HepG2 (cell line): ENCODE data around the gene SLBP. TPM values are rescaled to one million over a fixed set of nuclear protein-coding genes. Genes with fewer than 3 reads are reported as not detected.

Experiments
- ATRX ChIP-seq: sonication (generic); formaldehyde crosslinking; IDR thresholded peaks from 2 replicates; pipeline ENCODE4 v1.4.0; 2020; ENCODE audit warnings: missing genetic modification reagents, borderline replicate concordance
- ETV5 ChIP-seq: IDR thresholded peaks from 2 replicates; pipeline ENCODE4 v1.6.1; 2018; ENCODE audit warnings: missing biosample characterization, missing genetic modification reagents, inconsistent platforms, borderline replicate concordance
- GATAD1 ChIP-seq: IDR thresholded peaks from 2 replicates; pipeline ENCODE4 v1.6.1; 2016; ENCODE audit warnings: missing genetic modification reagents, missing compliant biosample characterization
- GTF2F1 ChIP-seq: fragments of 150-350 bp; IDR thresholded peaks from 2 replicates; pipeline ENCODE4 v1.6.1; 2014; ENCODE audit warnings: low read length
- KDM1A ChIP-seq: IDR thresholded peaks from 2 replicates; pipeline ENCODE4 v1.6.1; 2016; ENCODE audit warnings: missing compliant biosample characterization
- MZF1 ChIP-seq: sonication (generic); formaldehyde crosslinking; IDR thresholded peaks from 2 replicates; pipeline ENCODE4 v1.8.1; 2023; ENCODE audit warnings: mild to moderate bottlenecking, missing genetic modification reagents, borderline replicate concordance
- PPARG ChIP-seq: conservative IDR thresholded peaks from 2 replicates; pipeline ENCODE4 v1.6.1; 2016; ENCODE audit warnings: missing biosample characterization, missing genetic modification reagents
- PRPF4 ChIP-seq: fragments of 200-400 bp; formaldehyde crosslinking; IDR thresholded peaks from 2 replicates; pipeline ENCODE4 v1.6.1; 2016; ENCODE audit warnings: low read length, low read depth; ENCODE audit not compliant: poor library complexity, severe bottlenecking
- SAP130 ChIP-seq: IDR thresholded peaks from 2 replicates; pipeline ENCODE4 v1.6.1; 2016; ENCODE audit warnings: low read depth
- SETDB1 ChIP-seq: sonication (generic); formaldehyde crosslinking; IDR thresholded peaks from 2 replicates; pipeline ENCODE4 v1.5.1; 2020; ENCODE audit warnings: missing genetic modification reagents, mild to moderate bottlenecking, borderline replicate concordance
- YY1 ChIP-seq: IDR thresholded peaks from 2 replicates; pipeline ENCODE4 v1.6.1; 2011; ENCODE audit warnings: low read length, low read depth, moderate library complexity, mild to moderate bottlenecking; ENCODE audit not compliant: insufficient read depth, insufficient replicate concordance
- ZBTB7A ChIP-seq: sonication (generic); formaldehyde crosslinking; IDR thresholded peaks from 2 replicates; pipeline ENCODE4 v1.8.0; 2022; ENCODE audit warnings: mild to moderate bottlenecking, missing genetic modification reagents
- ZKSCAN1 ChIP-seq: fragments of 150-350 bp; IDR thresholded peaks from 2 replicates; pipeline ENCODE4 v1.6.1; 2014; ENCODE audit warnings: low read length
- ZNF180 ChIP-seq: sonication (generic); formaldehyde crosslinking; IDR thresholded peaks from 2 replicates; pipeline ENCODE4 v1.4.0; 2020; ENCODE audit warnings: low read depth, missing genetic modification reagents, borderline replicate concordance
- ZNF207 ChIP-seq: fragments of 450-650 bp; IDR thresholded peaks from 2 replicates; pipeline ENCODE4 v1.6.1; 2016; ENCODE audit warnings: antibody characterized with exemption, borderline replicate concordance
- ZNF24 ChIP-seq: fragments of 450-650 bp; IDR thresholded peaks from 2 replicates; pipeline ENCODE4 v1.6.1; 2017; ENCODE audit warnings: antibody characterized with exemption, mild to moderate bottlenecking
- ZNF326 ChIP-seq: sonication (generic); formaldehyde crosslinking; IDR thresholded peaks from 2 replicates; pipeline ENCODE4 v1.4.0; 2020; ENCODE audit warnings: missing genetic modification reagents, borderline replicate concordance
- ZNF367 ChIP-seq: sonication (generic); formaldehyde crosslinking; IDR thresholded peaks from 2 replicates; pipeline ENCODE4 v1.4.0; 2020; ENCODE audit warnings: missing genetic modification reagents, borderline replicate concordance
- ZNF446 ChIP-seq: sonication (generic); formaldehyde crosslinking; IDR thresholded peaks from 2 replicates; pipeline ENCODE4 v1.5.0; 2020; ENCODE audit warnings: mild to moderate bottlenecking, missing genetic modification reagents
- ZNF557 ChIP-seq: sonication (generic); formaldehyde crosslinking; IDR thresholded peaks from 2 replicates; pipeline ENCODE4 v1.4.0; 2020; ENCODE audit warnings: missing genetic modification reagents
- ZNF616 ChIP-seq: sonication (generic); formaldehyde crosslinking; IDR thresholded peaks from 2 replicates; pipeline ENCODE4 v1.5.0; 2020; ENCODE audit warnings: low read depth, mild to moderate bottlenecking, missing genetic modification reagents
- ZNF652 ChIP-seq: IDR thresholded peaks from 2 replicates; pipeline ENCODE4 v1.6.1; 2016; ENCODE audit warnings: low read depth, borderline replicate concordance
- ZNF672 ChIP-seq: sonication (generic); formaldehyde crosslinking; IDR thresholded peaks from 2 replicates; pipeline ENCODE4 v1.8.1; 2022; ENCODE audit warnings: missing genetic modification reagents
- ZNF747 ChIP-seq: sonication (generic); formaldehyde crosslinking; IDR thresholded peaks from 2 replicates; pipeline ENCODE4 v1.8.1; 2023; ENCODE audit warnings: missing genetic modification reagents, mild to moderate bottlenecking, borderline replicate concordance
- ZNF790 ChIP-seq: sonication (generic); formaldehyde crosslinking; IDR thresholded peaks from 2 replicates; pipeline ENCODE4 v1.8.0; 2022; ENCODE audit warnings: missing genetic modification reagents, mild to moderate bottlenecking, borderline replicate concordance
- polyA plus RNA-seq, 8 experiments: library from polyadenylated mRNA; depleted of rRNA in 3 of 8; stranded (reverse) in 7 of 8; unstranded in 1 of 8; fragments of >200 nt; fragmentation: Illumina TruSeq in 4 of 8; extraction: Trizol in 4 of 8; gene quantifications; 2 replicates each; pipeline versions ENCODE4 v1.2.1 to v1.2.3, GENCODE V29; 2011 to 2016; ENCODE audit warnings: low read depth in 4 of 8, missing spikeins in 1 of 8, mixed read lengths in 1 of 8; ENCODE audit not compliant: insufficient read depth in 1 of 8
- total RNA-seq, 5 experiments: library from RNA; depleted of rRNA; stranded (reverse); fragments of >200 nt; fragmentation: Illumina TruSeq; extraction: Trizol; gene quantifications; 2 replicates each; pipeline ENCODE4 v1.2.3, GENCODE V29; 2016; ENCODE audit warnings: low read depth in 1 of 5
- TF ChIP-seq, protein P1 (sequence below): conservative IDR thresholded peaks from 2 replicates; pipeline ENCODE4 v1.6.1; 2018; ENCODE audit warnings: missing genetic modification reagents
- TF ChIP-seq, protein P2 (sequence below): sonication (generic); formaldehyde crosslinking; IDR thresholded peaks from 2 replicates; pipeline ENCODE4 v1.4.0; 2020; ENCODE audit warnings: missing genetic modification reagents
- TF ChIP-seq, protein P3 (sequence below): sonication (generic); formaldehyde crosslinking; IDR thresholded peaks from 2 replicates; pipeline ENCODE4 v1.9.0; 2022; ENCODE audit warnings: low read depth, missing genetic modification reagents

The SLBP gene
- total and polyA plus RNA-seq, 2 of the 13 experiments (the other 11 are each of a cell fraction or from before 2014, with no cell fraction given) = 43.9 to 104 TPM

DNA sequence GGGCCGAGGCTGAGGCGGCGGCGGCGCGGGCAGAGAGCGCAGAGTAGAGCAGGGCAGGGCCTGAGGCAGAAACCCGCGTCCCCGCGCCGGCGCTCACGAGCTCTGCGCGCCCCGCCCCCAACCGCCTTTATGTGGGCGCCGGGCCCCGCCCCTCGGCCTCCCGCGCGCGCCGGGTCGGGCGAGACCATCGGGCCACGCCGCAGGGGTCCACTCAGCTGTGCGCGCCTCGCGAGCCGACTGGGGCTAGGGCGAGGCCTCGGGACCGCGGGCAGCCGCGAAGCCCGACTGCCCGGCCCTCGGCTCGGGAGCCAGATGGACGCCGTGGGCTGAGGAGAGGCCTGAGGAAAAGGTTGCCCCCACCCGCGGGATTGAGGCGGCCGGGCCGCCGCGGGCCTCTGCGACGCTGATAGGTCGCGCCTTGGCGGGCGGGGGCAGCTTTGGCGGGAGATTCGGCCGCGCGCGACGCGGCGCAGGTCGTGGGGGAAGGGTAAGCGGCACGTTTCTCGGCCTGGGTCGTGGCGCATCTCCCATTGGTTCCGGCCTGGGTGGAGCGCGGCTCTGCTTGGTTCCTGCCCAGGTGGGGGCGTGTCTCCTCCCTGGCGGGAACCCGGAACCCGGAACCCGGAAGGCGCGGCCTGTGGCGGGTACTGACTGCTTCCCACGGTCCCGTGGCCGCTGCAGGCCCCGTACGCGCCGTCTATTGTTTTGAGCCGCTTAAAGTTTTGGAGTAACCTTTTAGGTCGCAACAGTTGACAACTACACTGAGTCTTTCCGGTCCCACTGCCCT is at the start of gene SLBP (continued):
- TF ChIP-seq, protein P1, sequence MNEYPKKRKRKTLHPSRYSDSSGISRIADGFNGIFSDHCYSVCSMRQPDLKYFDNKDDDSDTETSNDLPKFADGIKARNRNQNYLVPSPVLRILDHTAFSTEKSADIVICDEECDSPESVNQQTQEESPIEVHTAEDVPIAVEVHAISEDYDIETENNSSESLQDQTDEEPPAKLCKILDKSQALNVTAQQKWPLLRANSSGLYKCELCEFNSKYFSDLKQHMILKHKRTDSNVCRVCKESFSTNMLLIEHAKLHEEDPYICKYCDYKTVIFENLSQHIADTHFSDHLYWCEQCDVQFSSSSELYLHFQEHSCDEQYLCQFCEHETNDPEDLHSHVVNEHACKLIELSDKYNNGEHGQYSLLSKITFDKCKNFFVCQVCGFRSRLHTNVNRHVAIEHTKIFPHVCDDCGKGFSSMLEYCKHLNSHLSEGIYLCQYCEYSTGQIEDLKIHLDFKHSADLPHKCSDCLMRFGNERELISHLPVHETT (CRISPR knock-in tag) = peak; percentile 81; the same call in 1 of the 2 replicates
- TF ChIP-seq KDM1A (CRISPR knock-in tag) (no peak), YY1 (peak; percentile 67), GATAD1 (CRISPR knock-in tag) (peak; percentile 74), ZNF207 (no peak), ZNF367 (CRISPR knock-in tag) (peak; percentile 97; the same call in 1 of the 2 replicates), PRPF4 (no peak), SAP130 (CRISPR knock-in tag) (peak; percentile 98), ZNF652 (CRISPR knock-in tag) (no peak), ZNF446 (peak; percentile 99), ETV5 (peak; percentile 76), ZNF790 (CRISPR knock-in tag) (peak; percentile 97; the same call in 1 of the 2 replicates), ZKSCAN1 (no peak), ATRX (CRISPR knock-in tag) (no peak), ZNF180 (peak; percentile 53; the same call in 1 of the 2 replicates), PPARG (CRISPR knock-in tag) (peak; percentile 75), ZNF557 (CRISPR knock-in tag) (peak; percentile 99), ZNF326 (CRISPR knock-in tag) (no peak), SETDB1 (CRISPR knock-in tag) (no peak), ZNF672 (0 out of 2 replicates have a peak, but pooled peaks have one; percentile 50), ZNF616 (peak; percentile 97), GTF2F1 (no peak), ZNF24 (0 out of 2 replicates have a peak, but pooled peaks have one; percentile 17), ZBTB7A (CRISPR knock-in tag) (peak; percentile 93), ZNF747 (CRISPR knock-in tag) (peak; percentile 97; the same call in 1 of the 2 replicates), MZF1 (CRISPR knock-in tag) (no peak)
- TF ChIP-seq, protein P2, sequence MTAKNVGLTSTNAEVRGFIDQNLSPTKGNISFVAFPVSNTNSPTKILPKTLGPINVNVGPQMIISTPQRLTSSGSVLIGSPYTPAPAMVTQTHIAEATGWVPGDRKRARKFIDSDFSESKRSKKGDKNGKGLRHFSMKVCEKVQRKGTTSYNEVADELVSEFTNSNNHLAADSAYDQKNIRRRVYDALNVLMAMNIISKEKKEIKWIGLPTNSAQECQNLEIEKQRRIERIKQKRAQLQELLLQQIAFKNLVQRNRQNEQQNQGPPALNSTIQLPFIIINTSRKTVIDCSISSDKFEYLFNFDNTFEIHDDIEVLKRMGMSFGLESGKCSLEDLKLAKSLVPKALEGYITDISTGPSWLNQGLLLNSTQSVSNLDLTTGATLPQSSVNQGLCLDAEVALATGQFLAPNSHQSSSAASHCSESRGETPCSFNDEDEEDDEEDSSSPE (CRISPR knock-in tag) = peak; percentile 100
- TF ChIP-seq, protein P3, sequence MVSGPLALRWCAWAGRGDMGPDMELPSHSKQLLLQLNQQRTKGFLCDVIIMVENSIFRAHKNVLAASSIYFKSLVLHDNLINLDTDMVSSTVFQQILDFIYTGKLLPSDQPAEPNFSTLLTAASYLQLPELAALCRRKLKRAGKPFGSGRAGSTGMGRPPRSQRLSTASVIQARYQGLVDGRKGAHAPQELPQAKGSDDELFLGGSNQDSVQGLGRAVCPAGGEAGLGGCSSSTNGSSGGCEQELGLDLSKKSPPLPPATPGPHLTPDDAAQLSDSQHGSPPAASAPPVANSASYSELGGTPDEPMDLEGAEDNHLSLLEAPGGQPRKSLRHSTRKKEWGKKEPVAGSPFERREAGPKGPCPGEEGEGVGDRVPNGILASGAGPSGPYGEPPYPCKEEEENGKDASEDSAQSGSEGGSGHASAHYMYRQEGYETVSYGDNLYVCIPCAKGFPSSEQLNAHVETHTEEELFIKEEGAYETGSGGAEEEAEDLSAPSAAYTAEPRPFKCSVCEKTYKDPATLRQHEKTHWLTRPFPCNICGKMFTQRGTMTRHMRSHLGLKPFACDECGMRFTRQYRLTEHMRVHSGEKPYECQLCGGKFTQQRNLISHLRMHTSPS (CRISPR knock-in tag) = peak; percentile 74
